ENCODE measurements around the gene CHRNG.
"Not testable (repeated sequence)": the region's sequence is repeated elsewhere in the genome, so short reads cannot be mapped to it uniquely, and the experiment has no call there.

The CHRNG gene

DNA sequence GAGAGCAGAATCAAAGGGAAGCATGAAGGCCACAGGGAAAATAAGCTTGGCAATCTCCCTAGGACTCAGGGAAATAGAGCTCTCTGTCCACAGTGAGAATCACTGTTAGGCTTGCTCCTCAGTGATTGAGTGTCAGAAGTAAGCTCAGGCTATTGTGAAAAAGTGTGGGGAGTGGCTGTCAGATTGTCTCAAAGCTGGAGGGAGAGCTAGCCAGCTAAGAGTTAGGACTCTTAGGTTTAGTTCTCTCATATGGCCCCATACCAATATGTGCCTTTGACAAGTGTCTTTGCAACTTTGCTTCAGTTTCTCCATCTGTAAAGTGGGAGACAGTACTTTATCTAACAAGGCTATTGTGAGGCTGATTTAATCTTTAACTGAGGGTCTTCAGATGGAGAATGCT, 28.2 kb downstream of the CHRNG start:
- TF ChIP-seq, protein P1, sequence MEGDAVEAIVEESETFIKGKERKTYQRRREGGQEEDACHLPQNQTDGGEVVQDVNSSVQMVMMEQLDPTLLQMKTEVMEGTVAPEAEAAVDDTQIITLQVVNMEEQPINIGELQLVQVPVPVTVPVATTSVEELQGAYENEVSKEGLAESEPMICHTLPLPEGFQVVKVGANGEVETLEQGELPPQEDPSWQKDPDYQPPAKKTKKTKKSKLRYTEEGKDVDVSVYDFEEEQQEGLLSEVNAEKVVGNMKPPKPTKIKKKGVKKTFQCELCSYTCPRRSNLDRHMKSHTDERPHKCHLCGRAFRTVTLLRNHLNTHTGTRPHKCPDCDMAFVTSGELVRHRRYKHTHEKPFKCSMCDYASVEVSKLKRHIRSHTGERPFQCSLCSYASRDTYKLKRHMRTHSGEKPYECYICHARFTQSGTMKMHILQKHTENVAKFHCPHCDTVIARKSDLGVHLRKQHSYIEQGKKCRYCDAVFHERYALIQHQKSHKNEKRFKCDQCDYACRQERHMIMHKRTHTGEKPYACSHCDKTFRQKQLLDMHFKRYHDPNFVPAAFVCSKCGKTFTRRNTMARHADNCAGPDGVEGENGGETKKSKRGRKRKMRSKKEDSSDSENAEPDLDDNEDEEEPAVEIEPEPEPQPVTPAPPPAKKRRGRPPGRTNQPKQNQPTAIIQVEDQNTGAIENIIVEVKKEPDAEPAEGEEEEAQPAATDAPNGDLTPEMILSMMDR (IDR thresholded peaks at IDR 0.05), result no peak
- Histone ChIP-seq H3K9me3 (no peaks in the 10 kb centered on the region), H3K27ac (no peak overlapping the region), H3K36me3 (peaks cover 97% of the 10 kb centered on the region), H3K27me3 (no peaks in the 10 kb centered on the region), H3K4me3 (ENCODE audit: low read depth in 1 of 2, low read length in 1 of 2) (no peak overlapping the region), H3K4me1 (ENCODE audit: control insufficient read depth in 1 of 2, insufficient read depth in 1 of 2, low read depth in 1 of 2, low read length in 1 of 2) (no peaks in the 10 kb centered on the region)

DNA sequence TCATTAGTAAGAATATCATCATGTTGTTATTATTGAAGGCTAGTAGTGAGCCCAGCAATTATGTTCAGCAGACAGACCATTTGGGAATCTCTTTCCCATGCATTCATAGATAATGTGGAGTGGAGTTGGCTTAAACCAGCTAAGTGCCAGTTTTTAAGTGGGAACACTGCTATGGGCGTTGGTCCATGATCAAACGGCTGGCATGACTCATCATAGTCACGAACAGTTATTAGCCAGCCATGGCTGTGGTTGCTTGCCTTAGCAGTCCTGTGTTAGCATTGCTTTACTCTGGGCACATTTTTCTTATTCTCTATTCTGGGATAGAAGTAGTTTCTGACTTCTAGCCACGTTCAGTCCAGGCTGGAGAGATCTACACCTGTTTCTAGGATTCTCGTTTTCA, 28.7 kb downstream of the CHRNG start:
- TF ChIP-seq, protein P1 (IDR thresholded peaks at IDR 0.05), result no peak
- Histone ChIP-seq H3K27ac (no peak overlapping the region), H3K27me3 (no peaks in the 10 kb centered on the region), H3K4me1 (ENCODE audit: control insufficient read depth in 1 of 2, insufficient read depth in 1 of 2, low read depth in 1 of 2, low read length in 1 of 2) (no peaks in the 10 kb centered on the region), H3K9me3 (no peaks in the 10 kb centered on the region), H3K36me3 (peaks cover 97% of the 10 kb centered on the region), H3K4me3 (ENCODE audit: low read depth in 1 of 2, low read length in 1 of 2) (no peak overlapping the region)

DNA sequence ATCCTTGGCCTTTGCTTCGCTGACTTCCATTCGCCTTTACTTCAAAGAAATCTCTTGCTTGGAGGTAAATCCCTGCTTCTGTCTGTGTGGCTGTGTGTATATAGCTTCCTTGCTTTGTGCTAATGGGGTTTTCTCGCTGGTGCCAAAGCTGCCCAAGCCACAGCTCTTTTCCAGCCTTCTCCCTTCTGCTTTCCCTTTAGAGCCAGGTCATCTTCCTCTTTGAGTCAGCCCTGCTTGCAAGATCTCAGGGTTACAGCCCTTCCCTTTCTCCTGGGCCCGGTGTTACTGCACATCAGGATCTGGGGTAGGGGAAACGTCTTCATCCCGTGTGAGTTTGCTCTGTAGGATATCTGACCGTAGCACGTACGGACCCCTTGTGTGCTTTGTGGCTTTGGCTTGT, 30.0 kb downstream of the CHRNG start:
- Histone ChIP-seq H3K4me3 (ENCODE audit: low read depth in 1 of 2, low read length in 1 of 2) (no peak overlapping the region), H3K9me3 (no peaks in the 10 kb centered on the region), H3K36me3 (peaks cover 96% of the 10 kb centered on the region)

DNA sequence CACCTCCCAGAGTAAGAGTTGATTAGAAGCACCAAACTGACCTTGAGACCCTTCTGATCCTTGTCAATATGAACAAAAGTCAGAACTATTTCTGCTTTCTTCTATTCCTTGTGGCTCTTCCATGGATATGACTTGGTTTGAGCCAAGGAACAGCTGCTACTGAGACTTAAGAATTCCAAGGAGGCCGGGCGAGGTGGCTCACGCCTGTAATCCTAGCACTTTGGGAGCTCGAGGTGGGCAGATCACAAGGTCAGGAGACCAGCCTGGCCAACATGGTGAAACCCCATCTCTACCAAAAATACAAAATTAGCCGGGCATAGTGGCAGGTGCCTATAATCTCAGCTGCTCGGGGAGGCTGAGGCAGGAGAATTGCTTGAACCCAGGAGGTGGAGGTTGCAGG, 31.0 kb downstream of the CHRNG start:
- not testable (repeated sequence) for H3K4me3 ChIP-seq (ENCODE audit: low read depth in 1 of 2, low read length in 1 of 2); H3K27ac ChIP-seq; H3K4me1 ChIP-seq (ENCODE audit: control insufficient read depth in 1 of 2, insufficient read depth in 1 of 2, low read depth in 1 of 2, low read length in 1 of 2); H3K27me3 ChIP-seq; H3K9me3 ChIP-seq
- peaks cover 96% of the 10 kb centered on the region for H3K36me3 ChIP-seq

More for the DNA sequence above, 30.0 kb downstream of the CHRNG start:
- H3K27me3 ChIP-seq, result no peaks in the 10 kb centered on the region
- no peak overlapping the region for H3K27ac ChIP-seq
- H3K4me1 ChIP-seq (ENCODE audit: control insufficient read depth in 1 of 2, insufficient read depth in 1 of 2, low read depth in 1 of 2, low read length in 1 of 2), result no peaks in the 10 kb centered on the region
- TF ChIP-seq, protein P1 (IDR thresholded peaks at IDR 0.05), result no peak

DNA sequence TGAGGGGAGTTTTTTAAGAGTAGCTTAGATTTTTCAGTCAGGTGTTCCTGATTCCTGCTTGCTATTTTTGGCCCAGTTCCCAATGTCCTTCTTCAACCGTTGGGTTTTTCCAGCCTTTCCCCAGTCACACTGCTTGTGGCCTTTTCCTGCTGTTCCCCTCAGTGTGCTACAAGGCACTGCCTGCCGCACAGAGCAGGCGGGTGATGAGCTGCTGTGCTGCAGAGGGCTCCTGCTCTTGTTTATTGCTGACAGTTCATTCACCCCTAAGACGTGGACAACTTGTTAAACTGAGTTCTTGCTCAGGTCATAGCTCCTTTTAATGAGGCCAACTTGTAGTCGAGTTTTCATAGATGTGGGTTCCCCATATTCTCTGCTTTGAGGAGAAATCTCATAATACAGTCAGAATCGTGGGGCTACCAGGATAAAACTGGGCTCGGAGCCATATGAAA, 31.6 kb downstream of the CHRNG start:
- Histone ChIP-seq H3K36me3 (peaks cover 91% of the 10 kb centered on the region), H3K27me3 (no peaks in the 10 kb centered on the region), H3K27ac (no peak overlapping the region), H3K4me3 (ENCODE audit: low read depth in 1 of 2, low read length in 1 of 2) (no peak overlapping the region), H3K4me1 (ENCODE audit: control insufficient read depth in 1 of 2, insufficient read depth in 1 of 2, low read depth in 1 of 2, low read length in 1 of 2) (no peaks in the 10 kb centered on the region), H3K9me3 (no peaks in the 10 kb centered on the region)
- TF ChIP-seq, protein P1 (IDR thresholded peaks at IDR 0.05), result no peak

DNA sequence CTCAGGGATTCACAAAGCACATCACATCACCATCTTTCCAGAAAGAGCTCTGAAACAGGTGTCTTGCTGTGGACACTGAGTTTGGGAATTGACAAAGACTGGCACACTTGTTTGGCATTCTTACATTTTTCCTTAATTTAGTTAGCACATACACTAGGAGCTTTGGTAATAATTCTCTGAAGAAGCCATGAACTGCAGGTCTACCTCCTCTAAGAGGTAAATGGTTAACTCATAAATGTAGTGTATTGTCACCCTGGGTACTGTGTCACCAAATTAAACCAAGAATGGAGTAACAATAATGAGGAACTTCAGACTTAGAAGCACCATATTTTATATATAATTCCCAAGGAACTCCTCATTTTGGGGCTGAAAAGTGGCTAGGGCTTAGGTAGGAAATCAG, 33.5 kb downstream of the CHRNG start:
- peaks cover 88% of the 10 kb centered on the region for H3K36me3 ChIP-seq
- H3K27me3 ChIP-seq, result no peaks in the 10 kb centered on the region
- H3K27ac ChIP-seq, result no peak overlapping the region
- no peaks in the 10 kb centered on the region for H3K9me3 ChIP-seq
- TF ChIP-seq, protein P1 (IDR thresholded peaks at IDR 0.05), result no peak
- no peaks in the 10 kb centered on the region for H3K4me1 ChIP-seq (ENCODE audit: control insufficient read depth in 1 of 2, insufficient read depth in 1 of 2, low read depth in 1 of 2, low read length in 1 of 2)
- H3K4me3 ChIP-seq (ENCODE audit: low read depth in 1 of 2, low read length in 1 of 2), result no peak overlapping the region
